ENCODE data around the gene MAP2K1.
"Not testable (repeated sequence)": the region's sequence is repeated elsewhere in the genome, so short reads cannot be mapped to it uniquely, and the experiment has no call there.

MAP2K1 gene

DNA sequence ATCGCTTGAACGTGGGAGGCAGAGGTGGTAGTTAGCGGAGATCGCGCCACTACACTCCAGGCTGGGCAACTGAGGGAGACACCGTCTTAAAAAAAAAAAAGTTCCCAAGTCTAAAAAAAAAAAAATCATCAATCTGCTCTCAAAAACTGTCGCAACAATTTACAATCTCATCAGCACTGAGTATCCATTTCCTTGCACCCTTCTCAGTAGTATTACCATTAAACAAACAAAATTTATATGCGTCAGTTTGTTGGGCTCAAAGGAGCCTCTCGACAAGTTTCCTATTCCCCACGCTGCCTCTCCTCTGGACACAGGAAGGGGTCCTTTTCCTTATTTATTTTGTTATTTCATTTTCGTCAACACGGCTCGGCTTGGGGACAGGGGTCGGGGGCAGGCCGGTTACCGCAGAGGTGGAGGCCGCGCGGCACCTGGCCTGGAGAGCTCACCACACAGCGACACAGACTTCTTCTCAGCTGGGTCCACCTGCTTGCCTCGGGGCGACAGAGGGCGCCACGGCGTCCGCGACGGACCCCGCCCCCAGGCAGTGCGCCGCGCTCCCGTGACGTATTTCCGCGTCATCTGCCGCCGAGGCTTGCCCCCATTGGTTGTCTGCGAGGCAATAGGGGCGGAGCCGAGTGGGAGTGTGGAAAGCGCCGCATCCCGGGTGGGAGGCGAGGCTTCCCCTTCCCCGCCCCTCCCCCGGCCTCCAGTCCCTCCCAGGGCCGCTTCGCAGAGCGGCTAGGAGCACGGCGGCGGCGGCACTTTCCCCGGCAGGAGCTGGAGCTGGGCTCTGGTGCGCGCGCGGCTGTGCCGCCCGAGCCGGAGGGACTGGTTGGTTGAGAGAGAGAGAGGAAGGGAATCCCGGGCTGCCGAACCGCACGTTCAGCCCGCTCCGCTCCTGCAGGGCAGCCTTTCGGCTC lies at the start of gene MAP2K1:
Gene MAP2K1, plus strand, starts transcription at position 709 of the 920 bp plus-strand sequence. CDS start 436 bp downstream, outside the sequence.
- peak; percentile 96 for DNase-seq (ENCODE audit: low read depth)

DNA sequence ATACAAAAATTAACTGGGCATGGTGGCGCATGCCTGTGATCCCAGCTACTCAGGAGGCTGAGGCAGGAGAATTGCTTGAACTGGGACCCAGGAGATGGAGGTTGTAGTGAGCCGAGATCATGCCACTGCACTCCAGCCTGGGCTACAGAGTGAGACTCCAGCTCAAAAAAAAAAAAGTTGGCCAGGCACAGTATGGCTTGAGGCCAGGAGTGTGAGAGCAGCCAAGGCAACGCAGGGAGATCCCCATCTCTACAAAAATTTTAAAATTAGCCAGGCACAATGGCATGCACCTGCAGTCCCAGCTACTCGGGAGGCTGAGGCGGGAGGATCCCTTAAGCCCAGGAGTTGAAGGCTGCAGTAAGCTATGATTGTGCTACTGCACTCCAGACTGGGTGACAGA lies 38.2 kb upstream of the MAP2K1 start:
- not testable (repeated sequence) for DNase-seq (ENCODE audit: low read depth)

DNA sequence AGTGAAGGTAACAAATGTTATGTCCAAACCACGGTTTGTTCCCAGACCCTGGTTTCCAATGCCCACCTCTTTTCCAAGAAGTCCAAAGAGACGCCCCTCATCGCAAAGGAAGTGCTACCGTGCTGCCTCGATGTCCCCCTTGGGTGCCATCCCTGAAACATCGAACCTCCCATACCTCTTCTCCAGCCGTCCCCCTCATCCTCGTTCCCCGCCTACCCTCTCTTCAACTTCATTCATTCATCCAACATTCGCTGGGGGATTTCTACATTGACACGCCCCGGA lies 30.7 kb upstream of the MAP2K1 start:
- DNase-seq (ENCODE audit: low read depth), result no peak

DNA sequence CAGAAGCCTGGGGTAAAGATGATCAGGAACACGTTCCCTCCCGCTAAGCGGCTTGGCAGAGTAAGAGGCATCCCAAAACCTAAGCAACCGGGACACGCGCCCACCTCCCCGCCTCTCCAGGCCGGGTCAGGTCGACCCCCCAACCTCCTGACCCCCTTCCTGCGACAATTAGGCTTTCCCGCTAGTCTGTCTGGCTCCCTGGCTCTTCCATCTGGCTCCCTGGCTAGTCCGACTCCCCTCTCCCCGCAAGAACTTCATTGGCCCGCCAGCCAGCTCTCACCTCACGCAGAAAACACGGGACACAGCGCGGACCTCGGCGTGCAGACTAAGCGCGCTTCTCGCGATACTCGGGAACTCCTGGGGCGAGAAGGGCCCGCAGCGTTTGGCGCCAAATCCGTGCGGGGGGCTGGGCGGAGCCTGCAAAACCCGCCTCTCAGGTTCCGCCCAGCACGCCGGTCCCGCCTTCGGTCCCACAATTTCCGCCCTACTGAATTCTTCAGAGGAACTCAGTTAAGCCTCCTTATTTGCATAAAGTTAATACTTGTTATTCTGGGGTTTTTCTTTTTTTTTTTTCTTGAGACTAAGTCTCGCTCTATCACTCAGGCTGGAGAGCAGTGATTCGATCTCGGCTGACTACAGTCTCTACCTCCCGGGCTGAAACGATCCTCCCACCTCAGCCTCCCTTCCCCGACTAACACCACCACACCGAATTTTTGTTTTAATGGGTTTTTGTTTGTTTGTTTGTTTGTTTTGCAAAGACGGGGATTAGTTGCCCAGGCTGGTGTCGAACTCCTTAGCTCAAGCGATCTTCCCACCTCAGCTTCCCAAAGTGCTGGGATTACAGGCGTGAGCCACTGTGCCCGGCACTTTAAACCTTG lies 30.1 kb upstream of the MAP2K1 start, which contains the start of gene TIPIN:
Gene TIPIN, minus strand, starts transcription at position 327 of the 878 bp plus-strand sequence. CDS start 3,738 bp downstream, outside the sequence.
- DNase-seq (ENCODE audit: low read depth), result peak; percentile 96

DNA sequence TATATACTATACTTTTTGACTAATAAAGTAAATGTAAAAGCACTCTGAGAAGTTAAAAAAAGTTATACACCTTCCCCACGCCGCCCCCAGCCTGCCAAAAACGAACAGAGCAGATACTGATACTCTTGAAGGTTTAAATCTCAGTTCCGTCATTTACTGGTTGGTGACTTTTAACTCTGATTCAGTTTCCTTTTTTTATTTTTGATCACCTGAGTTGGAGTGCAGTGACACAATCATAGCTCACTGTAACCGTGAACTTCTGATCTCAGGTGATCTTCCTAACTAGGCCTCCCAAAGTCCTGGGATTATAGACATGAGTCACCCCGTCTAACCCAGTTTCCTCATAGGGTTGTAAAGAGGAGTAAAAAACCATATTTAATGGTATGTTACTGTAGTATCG lies 27.0 kb upstream of the MAP2K1 start:
- peak; percentile 13 for DNase-seq (ENCODE audit: low read depth)

DNA sequence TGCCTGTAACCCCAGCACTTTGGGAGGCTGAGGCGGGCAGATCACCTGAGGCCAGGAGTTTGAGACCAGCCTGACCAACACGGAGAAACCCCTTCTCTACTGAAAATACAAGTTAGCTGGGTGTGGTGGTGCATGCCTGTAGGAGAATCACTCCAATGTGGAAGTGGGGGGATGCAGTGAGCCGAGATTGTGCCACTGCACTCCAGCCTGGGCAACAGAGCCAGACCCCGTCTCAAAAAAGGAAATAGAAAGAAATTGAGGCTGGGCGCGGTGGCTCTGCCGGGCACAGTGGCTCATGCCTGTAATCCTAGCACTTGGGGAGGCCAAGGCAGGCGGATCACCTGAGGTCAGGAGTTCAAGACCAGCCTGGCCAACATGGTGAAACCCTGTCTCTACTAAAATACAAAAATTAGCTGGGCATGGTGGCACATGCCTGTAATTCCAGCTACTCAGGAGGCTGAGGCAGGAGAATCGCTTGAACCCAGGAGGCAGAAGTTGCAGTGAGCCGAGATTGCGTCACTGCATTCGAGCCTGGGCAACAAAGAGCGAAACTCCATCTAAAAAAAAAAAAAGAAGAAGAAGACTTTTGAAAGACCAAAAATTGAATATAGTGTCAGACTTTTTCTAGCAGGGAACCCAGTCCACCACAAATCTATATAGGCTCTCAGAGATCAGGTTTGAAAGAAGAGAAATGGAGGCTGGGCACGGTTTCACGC lies 24.8 kb upstream of the MAP2K1 start:
- DNase-seq (ENCODE audit: low read depth), result not testable (repeated sequence)

DNA sequence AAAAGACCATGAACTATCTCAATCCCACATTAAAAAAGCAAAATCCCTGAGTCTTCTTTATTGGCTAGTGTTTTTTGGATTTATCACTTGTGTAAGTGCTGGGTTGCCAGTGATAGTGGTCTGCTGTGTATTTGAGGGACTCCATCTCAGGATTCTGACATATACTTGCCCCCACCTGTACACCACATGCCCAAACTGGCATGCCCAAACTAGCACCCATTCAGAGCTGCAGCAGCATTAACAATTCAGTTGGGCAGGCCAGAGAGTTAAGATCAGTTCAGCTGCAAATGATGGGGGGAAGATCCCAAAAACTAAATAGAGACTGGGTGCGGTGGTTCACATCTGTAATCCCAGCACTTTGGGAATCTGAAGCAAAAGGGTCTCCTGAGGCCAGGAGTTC lies 23.9 kb upstream of the MAP2K1 start:
- no peak for DNase-seq (ENCODE audit: low read depth)

DNA sequence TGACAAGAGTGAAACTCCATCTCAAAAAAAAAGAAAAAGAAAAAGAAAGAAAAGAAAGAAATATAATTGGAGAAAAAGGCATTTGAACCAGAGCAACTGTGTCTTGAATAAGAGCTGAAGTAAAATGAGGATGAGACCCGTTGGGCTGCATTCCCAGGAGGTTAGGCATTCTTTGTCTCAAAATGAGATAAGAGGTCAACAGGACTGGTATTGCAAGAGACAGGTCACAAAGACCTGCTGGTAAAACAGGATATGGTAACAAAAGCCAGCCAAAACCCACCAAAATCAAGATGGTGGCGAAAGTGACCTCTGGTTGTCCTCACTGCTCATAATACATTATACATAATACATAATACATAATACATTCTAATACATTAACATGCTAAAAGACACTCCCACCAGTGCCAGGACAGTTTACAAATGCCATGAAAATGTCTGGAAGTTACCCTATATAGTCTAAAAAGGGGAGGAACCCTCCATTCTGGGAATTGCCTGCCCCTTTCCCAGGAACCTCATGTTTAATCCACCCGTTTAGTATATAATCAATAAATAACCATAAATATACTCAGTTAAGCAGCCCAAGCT lies 21.7 kb upstream of the MAP2K1 start:
- no peak for DNase-seq (ENCODE audit: low read depth)

DNA sequence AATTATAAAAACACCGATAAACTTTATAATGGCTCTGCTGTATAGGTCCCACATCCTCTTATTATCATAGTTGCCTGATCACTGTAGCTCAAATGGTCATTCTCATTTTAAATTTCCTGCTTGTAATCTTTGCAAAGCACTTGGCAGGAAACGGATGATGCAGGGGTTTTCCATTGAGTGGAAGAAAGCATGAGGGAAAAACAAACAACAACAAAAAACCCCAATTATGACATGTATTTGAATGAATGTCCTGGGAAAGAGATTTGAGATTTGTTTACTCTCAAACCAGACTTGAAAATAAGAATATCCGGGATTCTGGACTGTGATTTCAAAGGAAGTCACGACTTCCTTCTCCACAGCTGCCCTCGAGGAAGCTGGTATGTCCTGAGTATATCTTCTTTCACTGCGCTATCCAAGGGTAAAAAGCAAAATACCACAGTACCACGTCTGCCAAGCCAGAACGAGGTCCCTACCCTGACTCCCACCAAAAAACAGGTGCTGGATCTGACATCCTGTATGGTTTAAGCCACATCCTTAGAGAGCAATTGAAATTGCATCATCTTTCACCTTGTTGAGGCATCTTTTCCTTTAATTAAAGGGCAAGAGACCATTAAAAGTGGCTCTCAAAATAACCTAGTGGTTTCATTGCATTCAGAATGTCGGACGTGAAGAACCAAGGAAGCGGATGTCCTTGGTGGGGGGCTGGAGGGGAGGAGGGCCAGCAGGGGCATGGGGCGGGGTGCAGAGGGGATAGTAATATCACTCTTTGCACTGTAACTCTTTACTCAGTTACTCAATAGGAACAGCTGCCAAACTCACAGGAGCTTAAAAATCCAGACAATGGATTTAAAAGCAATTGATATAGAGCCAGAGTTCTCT lies 16.7 kb upstream of the MAP2K1 start:
- DNase-seq (ENCODE audit: low read depth), result peak; percentile 37

DNA sequence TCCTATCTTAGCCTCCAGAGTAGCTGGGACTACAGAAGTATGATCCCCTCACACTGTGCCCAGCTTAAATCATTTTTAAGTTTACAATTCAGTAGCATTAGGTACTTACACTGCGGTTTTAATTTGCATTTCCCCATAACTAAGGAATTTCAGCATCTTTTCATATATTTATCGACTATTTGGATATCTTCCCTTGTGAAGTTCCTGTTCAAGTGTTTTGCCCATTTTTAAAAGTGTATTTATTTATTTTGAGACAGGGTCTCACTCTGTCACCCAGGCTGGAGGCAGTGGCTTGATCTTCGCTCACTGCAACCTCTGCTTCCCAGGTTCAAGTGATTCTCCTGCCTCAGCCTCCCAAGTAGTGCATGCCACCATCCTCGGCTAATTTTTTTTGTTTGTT lies 12.5 kb upstream of the MAP2K1 start:
- DNase-seq (ENCODE audit: low read depth), result no peak

DNA sequence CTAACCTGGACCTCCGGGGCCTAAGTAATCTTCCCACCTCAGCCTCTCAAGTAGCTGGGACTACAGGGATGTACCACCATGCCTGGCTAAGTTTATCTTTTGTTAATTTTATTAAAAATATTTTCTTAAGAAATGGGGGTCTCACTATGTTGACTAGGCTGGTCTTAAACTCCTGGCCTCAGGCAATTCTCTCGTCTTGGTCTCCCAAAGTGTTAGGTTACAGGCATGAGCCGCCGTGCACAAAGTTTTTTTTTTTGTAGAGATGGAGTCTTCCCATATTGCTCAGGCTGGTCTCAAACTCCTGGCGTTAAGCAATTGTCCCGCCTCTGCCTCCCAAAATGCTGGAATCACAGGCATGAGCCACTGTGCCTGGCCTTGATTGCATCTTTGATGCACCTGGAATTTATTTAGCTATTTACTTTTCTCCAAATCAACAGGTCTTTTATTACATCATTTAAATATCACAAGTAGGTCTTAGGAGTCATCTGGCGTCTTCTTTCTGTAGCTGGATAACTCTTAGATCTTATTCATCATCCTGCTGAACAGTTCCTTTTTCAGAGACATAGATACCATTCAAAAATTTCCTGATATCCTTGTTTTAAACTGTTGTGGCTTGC lies 7.8 kb upstream of the MAP2K1 start:
- DNase-seq (ENCODE audit: low read depth), result no peak

DNA sequence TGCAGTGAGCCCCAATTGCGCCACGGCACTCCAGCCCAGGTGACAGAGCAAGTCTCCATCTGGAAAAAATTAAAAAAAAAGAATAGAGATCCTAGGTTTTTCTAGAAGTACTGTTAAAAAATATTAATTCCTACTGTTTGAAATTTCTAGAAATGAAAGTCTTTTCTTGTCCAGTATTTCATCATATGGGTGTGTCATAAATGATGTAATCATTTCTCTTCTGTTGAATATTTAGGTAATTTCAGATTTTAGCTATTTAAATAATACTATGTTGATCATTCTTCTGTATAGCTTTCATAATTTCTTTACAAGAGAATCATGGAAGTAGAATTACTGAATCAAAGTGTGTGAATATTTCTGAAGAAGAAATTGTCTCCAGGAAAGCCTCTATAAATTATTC lies 5.3 kb upstream of the MAP2K1 start:
- not testable (repeated sequence) for DNase-seq (ENCODE audit: low read depth)

DNA sequence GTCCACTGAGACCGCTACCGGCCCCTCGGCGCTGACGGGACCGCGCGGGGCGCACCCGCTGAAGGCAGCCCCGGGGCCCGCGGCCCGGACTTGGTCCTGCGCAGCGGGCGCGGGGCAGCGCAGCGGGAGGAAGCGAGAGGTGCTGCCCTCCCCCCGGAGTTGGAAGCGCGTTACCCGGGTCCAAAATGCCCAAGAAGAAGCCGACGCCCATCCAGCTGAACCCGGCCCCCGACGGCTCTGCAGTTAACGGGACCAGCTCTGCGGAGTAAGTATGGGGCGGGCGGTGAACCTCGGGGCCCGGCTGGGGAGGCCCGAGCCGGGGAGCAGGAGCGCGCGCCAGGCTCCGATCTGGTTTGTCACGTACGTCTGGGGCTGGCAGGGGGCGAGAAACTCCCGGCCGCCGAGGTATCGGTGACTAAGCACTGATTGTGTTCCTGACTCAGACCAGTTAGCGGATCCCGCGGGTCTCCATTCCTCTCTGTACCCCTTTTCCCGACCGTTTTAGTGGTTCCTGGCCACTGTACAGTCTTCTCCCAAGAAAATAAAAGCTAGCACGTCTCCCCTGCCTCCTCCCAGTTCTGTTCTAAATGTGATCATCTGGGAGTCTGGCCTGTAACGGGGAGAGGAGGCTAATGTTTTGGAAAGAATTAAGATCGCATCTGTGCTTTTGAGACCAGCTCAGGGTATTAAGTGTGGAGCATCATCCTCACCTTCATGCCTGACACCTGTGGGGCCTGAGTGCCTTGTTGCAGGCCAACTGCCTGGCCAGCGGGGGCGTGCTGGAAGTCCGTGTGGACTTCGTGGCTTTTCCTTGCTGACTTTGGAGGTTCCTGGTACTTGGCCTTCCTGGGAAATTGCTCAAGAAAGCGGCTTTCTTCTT lies 691 bp downstream of the MAP2K1 start:
- peak; percentile 87 for DNase-seq (ENCODE audit: low read depth)

DNA sequence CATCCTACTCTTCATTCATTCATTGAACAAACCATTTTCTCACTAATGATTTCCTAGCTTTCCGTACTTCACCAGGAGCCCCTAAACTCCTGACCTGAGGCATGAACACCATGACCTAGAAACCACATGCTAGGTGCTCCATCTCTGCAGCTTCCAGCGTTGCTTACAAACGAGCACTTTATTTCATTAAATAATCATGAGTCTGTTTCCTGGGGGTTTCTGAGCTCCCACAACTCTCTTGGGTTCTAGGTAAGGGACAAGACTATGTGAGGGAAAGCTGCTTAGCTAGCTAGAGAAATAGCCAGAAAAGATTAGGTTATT lies 1.3 kb downstream of the MAP2K1 start:
- no peak for DNase-seq (ENCODE audit: low read depth)

DNA sequence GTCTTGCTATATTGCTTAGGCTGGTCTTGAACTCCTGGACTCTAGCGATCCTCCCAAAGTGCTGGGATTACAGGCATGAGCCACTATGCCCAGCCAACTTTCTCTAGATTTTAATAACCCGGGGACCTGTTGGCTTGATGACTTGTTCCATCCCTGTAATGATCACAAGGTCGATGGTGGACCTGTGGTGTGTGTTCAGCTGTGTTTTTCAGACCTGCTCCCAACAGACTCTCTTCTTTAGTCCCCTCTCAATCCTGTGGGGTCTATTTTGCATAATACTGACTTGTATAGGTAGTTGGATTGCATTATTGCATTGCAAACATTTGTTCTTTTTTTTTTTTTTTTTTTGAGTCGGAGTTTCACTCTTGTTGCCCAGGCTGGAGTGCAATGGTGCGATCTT lies 1.9 kb downstream of the MAP2K1 start:
- no peak for DNase-seq (ENCODE audit: low read depth)

DNA sequence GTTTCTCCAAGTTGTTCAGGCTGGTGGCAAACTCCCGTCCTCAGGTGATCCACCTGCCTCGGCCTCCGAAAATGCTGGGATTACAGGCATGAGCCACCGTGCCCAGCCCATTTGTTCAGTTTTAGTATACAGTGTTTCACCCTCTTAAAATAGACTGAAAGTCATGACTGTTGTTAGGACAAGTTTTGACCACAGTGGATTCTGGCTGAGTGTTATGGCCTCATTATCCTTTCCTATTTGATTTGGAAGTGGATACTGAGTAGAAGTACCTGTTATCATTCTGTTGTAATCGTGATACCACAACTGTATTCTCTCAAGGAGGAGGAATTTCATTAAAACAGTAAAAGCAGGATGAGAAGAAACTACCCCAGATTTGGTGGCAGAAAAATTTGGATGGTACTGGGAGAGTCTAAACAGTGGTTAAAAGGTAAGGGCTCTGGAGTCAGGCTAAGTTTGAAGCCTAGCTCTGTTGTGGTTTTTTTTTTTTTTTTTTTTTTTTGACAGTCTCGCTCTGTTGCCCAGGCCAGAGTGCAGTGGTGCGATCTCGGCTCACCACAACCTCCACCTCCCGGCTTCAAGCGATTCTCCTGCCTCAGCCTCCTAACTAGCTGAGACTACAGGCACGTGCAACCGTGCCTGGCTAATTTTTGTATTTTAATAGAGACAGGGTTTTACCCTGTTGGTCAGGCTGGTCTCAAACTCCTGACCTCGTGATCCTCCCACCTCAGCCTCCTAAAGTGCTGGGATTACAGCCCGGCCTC lies 2.6 kb downstream of the MAP2K1 start:
- DNase-seq (ENCODE audit: low read depth), result no peak

DNA sequence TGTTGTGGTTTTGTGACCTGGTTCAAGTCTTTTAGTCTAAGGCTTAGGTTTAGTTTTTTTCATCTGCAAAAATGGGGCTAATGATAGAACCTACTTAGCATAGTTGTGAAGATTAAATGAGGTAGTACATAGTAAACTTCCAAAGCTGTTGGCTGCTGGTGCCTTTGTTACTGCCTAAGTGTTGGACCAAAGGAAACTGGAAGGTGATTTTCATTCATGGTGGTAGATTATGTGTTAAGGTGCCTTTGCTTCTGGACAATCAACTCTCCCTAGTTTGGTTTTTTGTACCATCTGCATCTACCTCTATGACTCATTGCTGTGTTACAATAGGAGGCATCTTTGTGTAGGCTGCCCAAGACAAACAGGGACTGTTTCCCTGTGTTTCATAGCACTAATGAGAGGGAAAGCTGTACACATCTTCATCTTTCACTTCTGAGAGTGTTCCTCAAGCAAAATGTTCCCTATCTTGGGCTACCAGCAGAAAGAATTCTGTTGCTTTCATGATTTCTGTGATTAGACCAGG lies 3.2 kb downstream of the MAP2K1 start:
- DNase-seq (ENCODE audit: low read depth), result peak; percentile 23

DNA sequence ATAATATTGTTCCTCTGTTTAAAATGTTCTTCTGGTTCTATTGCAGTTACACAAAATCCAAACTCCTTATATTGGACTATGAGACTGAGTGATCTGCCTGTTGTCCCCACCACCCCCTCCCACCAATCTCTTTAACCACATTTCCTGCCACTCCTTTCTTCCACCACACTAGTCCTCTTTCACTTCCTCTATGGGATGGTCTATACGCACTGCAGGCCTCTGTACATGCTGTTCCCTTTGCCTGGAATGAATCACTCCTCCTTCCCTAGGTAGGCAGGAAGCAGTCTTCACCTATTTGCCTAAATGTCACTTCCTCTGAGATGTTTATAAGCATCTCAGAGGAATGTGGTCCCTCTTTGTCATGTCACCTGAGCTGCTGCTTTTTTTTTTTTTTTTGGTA lies 4.0 kb downstream of the MAP2K1 start:
- peak; percentile 2 for DNase-seq (ENCODE audit: low read depth)

DNA sequence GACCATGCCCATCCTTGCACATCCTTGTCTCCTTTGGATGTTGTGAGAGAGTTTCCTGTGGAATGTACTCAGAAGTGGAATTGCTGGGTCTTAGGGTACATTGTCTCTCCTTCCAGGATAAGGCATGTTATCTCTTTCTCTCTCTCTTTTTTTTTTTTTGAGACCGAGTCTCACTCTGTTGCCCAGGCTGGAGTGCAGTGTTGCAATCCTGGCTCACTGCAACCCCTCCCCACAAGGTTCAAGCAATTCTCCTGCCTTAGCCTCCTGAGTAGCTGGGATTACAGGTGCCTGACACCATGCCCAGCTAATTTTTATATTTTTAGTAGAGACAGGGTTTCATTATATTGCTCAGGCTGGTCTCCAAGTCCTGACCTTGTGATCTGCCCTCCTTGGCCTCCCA lies 6.3 kb downstream of the MAP2K1 start:
- not testable (repeated sequence) for DNase-seq (ENCODE audit: low read depth)

All from ELR (cell line).